Lower leg skin (tissue), 3 donors: Measurements from ENCODE around the gene BBS4.
"Not testable (repeated sequence)": the region's sequence is repeated elsewhere in the genome, so short reads cannot be mapped to it uniquely, and the experiment has no call there.

Source experiments
- POLR2A ChIP-seq, 2 donors: fragments of 450-650 bp; IDR thresholded peaks; one replicate each; pipeline ENCODE4 v1.6.1; 2016 to 2017; ENCODE audit warnings: antibody characterized with exemption in 2 of 2, mild to moderate bottlenecking in 1 of 2, moderate library complexity in 1 of 2
- TF ChIP-seq, protein P1 (sequence below), 3 donors: fragments of 450-650 bp; IDR thresholded peaks; one replicate each; pipeline ENCODE4 v1.5.1; 2016; ENCODE audit warnings: antibody characterized with exemption in 3 of 3, mild to moderate bottlenecking in 3 of 3, moderate library complexity in 2 of 3

DNA sequence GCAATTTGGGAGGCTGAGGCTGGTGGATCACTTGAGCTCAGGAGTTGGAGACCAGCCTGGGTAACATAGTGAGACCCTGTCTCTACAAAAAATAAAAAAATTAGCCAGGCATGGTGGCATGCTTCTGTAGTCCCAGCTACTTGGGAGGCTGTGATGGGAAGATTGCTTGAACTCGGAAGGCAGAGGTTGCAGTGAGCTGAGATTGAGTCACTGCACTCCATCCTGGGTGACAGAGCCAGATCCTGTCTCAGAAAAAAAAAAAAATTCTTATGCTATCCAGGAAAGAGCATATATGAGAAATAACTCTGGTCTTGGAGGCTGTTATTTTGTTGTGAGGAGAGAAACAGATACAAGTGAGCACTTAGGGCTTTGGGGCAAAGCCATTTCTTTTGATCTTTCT, 42.2 kb downstream of the BBS4 start:
- TF ChIP-seq, protein P1, sequence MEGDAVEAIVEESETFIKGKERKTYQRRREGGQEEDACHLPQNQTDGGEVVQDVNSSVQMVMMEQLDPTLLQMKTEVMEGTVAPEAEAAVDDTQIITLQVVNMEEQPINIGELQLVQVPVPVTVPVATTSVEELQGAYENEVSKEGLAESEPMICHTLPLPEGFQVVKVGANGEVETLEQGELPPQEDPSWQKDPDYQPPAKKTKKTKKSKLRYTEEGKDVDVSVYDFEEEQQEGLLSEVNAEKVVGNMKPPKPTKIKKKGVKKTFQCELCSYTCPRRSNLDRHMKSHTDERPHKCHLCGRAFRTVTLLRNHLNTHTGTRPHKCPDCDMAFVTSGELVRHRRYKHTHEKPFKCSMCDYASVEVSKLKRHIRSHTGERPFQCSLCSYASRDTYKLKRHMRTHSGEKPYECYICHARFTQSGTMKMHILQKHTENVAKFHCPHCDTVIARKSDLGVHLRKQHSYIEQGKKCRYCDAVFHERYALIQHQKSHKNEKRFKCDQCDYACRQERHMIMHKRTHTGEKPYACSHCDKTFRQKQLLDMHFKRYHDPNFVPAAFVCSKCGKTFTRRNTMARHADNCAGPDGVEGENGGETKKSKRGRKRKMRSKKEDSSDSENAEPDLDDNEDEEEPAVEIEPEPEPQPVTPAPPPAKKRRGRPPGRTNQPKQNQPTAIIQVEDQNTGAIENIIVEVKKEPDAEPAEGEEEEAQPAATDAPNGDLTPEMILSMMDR (IDR thresholded peaks at IDR 0.05) = not testable (repeated sequence)
- TF ChIP-seq POLR2A (IDR thresholded peaks at IDR 0.05) = not testable (repeated sequence)
